Neural cell (in vitro differentiated cells): ENCODE results near the gene CTSH.

Experiments
- CTCF ChIP-seq: fragments of 450-650 bp; IDR thresholded peaks from 2 replicates; pipeline ENCODE4 v1.5.1; 2014; ENCODE audit warnings: antibody characterized with exemption, mild to moderate bottlenecking, moderate library complexity; ENCODE audit not compliant: poor library complexity, severe bottlenecking
- POLR2AphosphoS5 ChIP-seq: IDR thresholded peaks from 2 replicates; pipeline ENCODE4 v1.6.1; 2012
- TAF1 ChIP-seq: IDR thresholded peaks from 2 replicates; pipeline ENCODE4 v1.6.1; 2012; ENCODE audit warnings: low read depth
- TF ChIP-seq, protein P1 (sequence below): IDR thresholded peaks from 2 replicates; pipeline ENCODE4 v1.6.1; 2012; ENCODE audit warnings: borderline replicate concordance

- TF ChIP-seq CTCF (no peak), TAF1 (no peak), POLR2AphosphoS5 (no peak)
- TF ChIP-seq, protein P1, sequence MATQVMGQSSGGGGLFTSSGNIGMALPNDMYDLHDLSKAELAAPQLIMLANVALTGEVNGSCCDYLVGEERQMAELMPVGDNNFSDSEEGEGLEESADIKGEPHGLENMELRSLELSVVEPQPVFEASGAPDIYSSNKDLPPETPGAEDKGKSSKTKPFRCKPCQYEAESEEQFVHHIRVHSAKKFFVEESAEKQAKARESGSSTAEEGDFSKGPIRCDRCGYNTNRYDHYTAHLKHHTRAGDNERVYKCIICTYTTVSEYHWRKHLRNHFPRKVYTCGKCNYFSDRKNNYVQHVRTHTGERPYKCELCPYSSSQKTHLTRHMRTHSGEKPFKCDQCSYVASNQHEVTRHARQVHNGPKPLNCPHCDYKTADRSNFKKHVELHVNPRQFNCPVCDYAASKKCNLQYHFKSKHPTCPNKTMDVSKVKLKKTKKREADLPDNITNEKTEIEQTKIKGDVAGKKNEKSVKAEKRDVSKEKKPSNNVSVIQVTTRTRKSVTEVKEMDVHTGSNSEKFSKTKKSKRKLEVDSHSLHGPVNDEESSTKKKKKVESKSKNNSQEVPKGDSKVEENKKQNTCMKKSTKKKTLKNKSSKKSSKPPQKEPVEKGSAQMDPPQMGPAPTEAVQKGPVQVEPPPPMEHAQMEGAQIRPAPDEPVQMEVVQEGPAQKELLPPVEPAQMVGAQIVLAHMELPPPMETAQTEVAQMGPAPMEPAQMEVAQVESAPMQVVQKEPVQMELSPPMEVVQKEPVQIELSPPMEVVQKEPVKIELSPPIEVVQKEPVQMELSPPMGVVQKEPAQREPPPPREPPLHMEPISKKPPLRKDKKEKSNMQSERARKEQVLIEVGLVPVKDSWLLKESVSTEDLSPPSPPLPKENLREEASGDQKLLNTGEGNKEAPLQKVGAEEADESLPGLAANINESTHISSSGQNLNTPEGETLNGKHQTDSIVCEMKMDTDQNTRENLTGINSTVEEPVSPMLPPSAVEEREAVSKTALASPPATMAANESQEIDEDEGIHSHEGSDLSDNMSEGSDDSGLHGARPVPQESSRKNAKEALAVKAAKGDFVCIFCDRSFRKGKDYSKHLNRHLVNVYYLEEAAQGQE = no peak
Measured at GRCh38 chr15:78946493-78946892, 1.6 kb upstream of the CTSH start.
